ENCODE measurements around the gene PRRX2. TPM values are rescaled to one million over a fixed set of nuclear protein-coding genes. Genes with fewer than 3 reads are reported as not detected.
A peak's percentile ranks its signal among the peaks of the same experiment; 100 is the strongest.
"Not testable (repeated sequence)": the region's sequence is repeated elsewhere in the genome, so short reads cannot be mapped to it uniquely, and the experiment has no call there.

PRRX2 gene
- total RNA-seq, 2 experiments from 2014 or later = 0.58 to 0.86 TPM

- CTCF ChIA-PET = interaction anchor here (1.4 kb wide), 1 partner anchor 76 kb away, joined by 6 read pairs; no protein-coding TSS in a partner anchor
- Mint-ChIP-seq H3K9me3 (no peaks in the 10 kb centered on the region), H3K4me3 (no peak overlapping the region), H3K4me1 (ENCODE audit: low read depth) (no peaks in the 10 kb centered on the region), H3K27me3 (peaks cover 2% of the 10 kb centered on the region), H3K36me3 (no peaks in the 10 kb centered on the region), H3K27ac (no peak overlapping the region)
- POLR2A ChIA-PET = no interaction called here
- intact Hi-C loops (cut with micrococcal nuclease) = no loop called here
- no peak for DNase-seq
Measured at GRCh38 chr9:129661029-129661428, 4.4 kb upstream of the PRRX2 start.

- POLR2A ChIA-PET; H3K4me1 Mint-ChIP-seq (ENCODE audit: low read depth); CTCF ChIA-PET; H3K27ac Mint-ChIP-seq; H3K9me3 Mint-ChIP-seq; DNase-seq; intact Hi-C loops (cut with micrococcal nuclease); H3K27me3 Mint-ChIP-seq; H3K36me3 Mint-ChIP-seq; H3K4me3 Mint-ChIP-seq: not testable (repeated sequence)
Measured at GRCh38 chr9:129662239-129662638, 3.2 kb upstream of the PRRX2 start.

- no peak overlapping the region for H3K27ac Mint-ChIP-seq
Measured at GRCh38 chr9:129664746-129665388, 580 bp upstream of the PRRX2 start.

GRCh38 chr9:129665814-129666520, 520 bp downstream of the PRRX2 start:
- Mint-ChIP-seq H3K27me3 (peaks cover 4% of the 10 kb centered on the region), H3K9me3 (no peaks in the 10 kb centered on the region), H3K4me1 (ENCODE audit: low read depth) (no peaks in the 10 kb centered on the region), H3K27ac (no peak overlapping the region), H3K4me3 (no peak overlapping the region), H3K36me3 (no peaks in the 10 kb centered on the region)
- POLR2A ChIA-PET = interaction anchor here (0.6 kb wide), 1 partner anchor 597 kb away, joined by 3 read pairs; no protein-coding TSS in a partner anchor
- CTCF ChIA-PET = no interaction called here
- intact Hi-C loops (cut with micrococcal nuclease) = no loop called here
- DNase-seq = no peak

More at GRCh38 chr9:129664746-129665388, 580 bp upstream of the PRRX2 start:
- no peak overlapping the region for H3K4me3 Mint-ChIP-seq
- intact Hi-C loops (cut with micrococcal nuclease) = no loop called here
- H3K27me3 Mint-ChIP-seq = peaks cover 4% of the 10 kb centered on the region
- H3K4me1 Mint-ChIP-seq (ENCODE audit: low read depth) = no peaks in the 10 kb centered on the region
- CTCF ChIA-PET = no interaction called here
- no peaks in the 10 kb centered on the region for H3K9me3 Mint-ChIP-seq
- DNase-seq = no peak
- no peaks in the 10 kb centered on the region for H3K36me3 Mint-ChIP-seq
- POLR2A ChIA-PET = no interaction called here

- no peaks in the 10 kb centered on the region for H3K9me3 Mint-ChIP-seq
- intact Hi-C loops (cut with micrococcal nuclease) = no loop called here
- peaks cover 4% of the 10 kb centered on the region for H3K27me3 Mint-ChIP-seq
- H3K4me1 Mint-ChIP-seq (ENCODE audit: low read depth) = no peaks in the 10 kb centered on the region
- H3K4me3 Mint-ChIP-seq = no peak overlapping the region
- H3K27ac Mint-ChIP-seq = no peak overlapping the region
- CTCF ChIA-PET = interaction anchor here (1.7 kb wide), 1 partner anchor 42 kb away, joined by 3 read pairs; no protein-coding TSS in a partner anchor
- no peak for DNase-seq
- POLR2A ChIA-PET = interaction anchor here (0.6 kb wide), 1 partner anchor 598 kb away, joined by 3 read pairs; no protein-coding TSS in a partner anchor
- H3K36me3 Mint-ChIP-seq = no peaks in the 10 kb centered on the region
Measured at GRCh38 chr9:129666575-129666974, 1.1 kb downstream of the PRRX2 start.

- POLR2A ChIA-PET = no interaction called here
- no peak for DNase-seq
- CTCF ChIA-PET = interaction anchor here (1.7 kb wide), 1 partner anchor 43 kb away, joined by 3 read pairs; no protein-coding TSS in a partner anchor
Measured at GRCh38 chr9:129667378-129667777, 1.9 kb downstream of the PRRX2 start.

GRCh38 chr9:129667850-129668249, 2.4 kb downstream of the PRRX2 start:
- ChIA-PET POLR2A (no interaction called here), CTCF (interaction anchor here (1.7 kb wide), 1 partner anchor 43 kb away, joined by 3 read pairs; no protein-coding TSS in a partner anchor)
- no peak for DNase-seq
- H3K9me3 Mint-ChIP-seq = no peaks in the 10 kb centered on the region
- H3K27ac Mint-ChIP-seq = no peak overlapping the region
- intact Hi-C loops (cut with micrococcal nuclease) = no loop called here
- H3K36me3 Mint-ChIP-seq = no peaks in the 10 kb centered on the region
- peaks cover 5% of the 10 kb centered on the region for H3K27me3 Mint-ChIP-seq
- H3K4me3 Mint-ChIP-seq = no peak overlapping the region
- H3K4me1 Mint-ChIP-seq (ENCODE audit: low read depth) = no peaks in the 10 kb centered on the region

More at GRCh38 chr9:129667378-129667777, 1.9 kb downstream of the PRRX2 start:
- Mint-ChIP-seq H3K27ac (no peak overlapping the region), H3K9me3 (no peaks in the 10 kb centered on the region), H3K27me3 (peaks cover 4% of the 10 kb centered on the region), H3K36me3 (no peaks in the 10 kb centered on the region), H3K4me1 (ENCODE audit: low read depth) (no peaks in the 10 kb centered on the region), H3K4me3 (no peak overlapping the region)
- intact Hi-C loops (cut with micrococcal nuclease) = no loop called here

- Mint-ChIP-seq H3K27ac (no peak overlapping the region), H3K27me3 (peaks cover 6% of the 10 kb centered on the region), H3K9me3 (no peaks in the 10 kb centered on the region), H3K36me3 (no peaks in the 10 kb centered on the region), H3K4me3 (no peak overlapping the region), H3K4me1 (ENCODE audit: low read depth) (no peaks in the 10 kb centered on the region)
- intact Hi-C loops (cut with micrococcal nuclease) = no loop called here
- ChIA-PET POLR2A (interaction anchor here (0.6 kb wide), 1 partner anchor 24 kb away, joined by 4 read pairs; no protein-coding TSS in a partner anchor), CTCF (no interaction called here)
- DNase-seq = no peak
Measured at GRCh38 chr9:129669141-129669718, 3.8 kb downstream of the PRRX2 start.

- no peak overlapping the region for H3K27ac Mint-ChIP-seq
Measured at GRCh38 chr9:129669946-129670345, 4.5 kb downstream of the PRRX2 start.

GRCh38 chr9:129671065-129671464, 5.6 kb downstream of the PRRX2 start:
- Mint-ChIP-seq H3K4me1 (ENCODE audit: low read depth) (no peaks in the 10 kb centered on the region), H3K27me3 (peaks cover 5% of the 10 kb centered on the region), H3K4me3 (no peak overlapping the region), H3K36me3 (no peaks in the 10 kb centered on the region), H3K9me3 (no peaks in the 10 kb centered on the region), H3K27ac (no peak overlapping the region)
- ChIA-PET CTCF (no interaction called here), POLR2A (no interaction called here)
- intact Hi-C loops (cut with micrococcal nuclease) = no loop called here
- DNase-seq = no peak

More at GRCh38 chr9:129669946-129670345, 4.5 kb downstream of the PRRX2 start:
- intact Hi-C loops (cut with micrococcal nuclease) = no loop called here
- no peaks in the 10 kb centered on the region for H3K36me3 Mint-ChIP-seq
- CTCF ChIA-PET = no interaction called here
- no peak for DNase-seq
- peaks cover 4% of the 10 kb centered on the region for H3K27me3 Mint-ChIP-seq
- no peaks in the 10 kb centered on the region for H3K9me3 Mint-ChIP-seq
- POLR2A ChIA-PET = no interaction called here
- H3K4me1 Mint-ChIP-seq (ENCODE audit: low read depth) = no peaks in the 10 kb centered on the region
- H3K4me3 Mint-ChIP-seq = no peak overlapping the region

- CTCF ChIA-PET = no interaction called here
Measured at GRCh38 chr9:129671519-129671918, 6.1 kb downstream of the PRRX2 start.

GRCh38 chr9:129672702-129673101, 7.3 kb downstream of the PRRX2 start:
- H3K27me3 Mint-ChIP-seq = peaks cover 12% of the 10 kb centered on the region
- ChIA-PET POLR2A (no interaction called here), CTCF (no interaction called here)
- no peak overlapping the region for H3K4me3 Mint-ChIP-seq
- no peaks in the 10 kb centered on the region for H3K36me3 Mint-ChIP-seq
- no peak overlapping the region for H3K27ac Mint-ChIP-seq
- DNase-seq = no peak
- intact Hi-C loops (cut with micrococcal nuclease) = no loop called here
- H3K9me3 Mint-ChIP-seq = no peaks in the 10 kb centered on the region
- H3K4me1 Mint-ChIP-seq (ENCODE audit: low read depth) = no peaks in the 10 kb centered on the region

More at GRCh38 chr9:129671519-129671918, 6.1 kb downstream of the PRRX2 start:
- peaks cover 9% of the 10 kb centered on the region for H3K27me3 Mint-ChIP-seq
- intact Hi-C loops (cut with micrococcal nuclease) = no loop called here
- H3K9me3 Mint-ChIP-seq = no peaks in the 10 kb centered on the region
- H3K4me3 Mint-ChIP-seq = no peak overlapping the region
- POLR2A ChIA-PET = no interaction called here
- H3K36me3 Mint-ChIP-seq = no peaks in the 10 kb centered on the region
- no peaks in the 10 kb centered on the region for H3K4me1 Mint-ChIP-seq (ENCODE audit: low read depth)
- peak; percentile 17 for DNase-seq
- H3K27ac Mint-ChIP-seq = no peak overlapping the region
